Suprapubic skin (tissue), 4 donors: Measurements from ENCODE around the gene ZNF628. TPM values are rescaled to one million over a fixed set of nuclear protein-coding genes. Genes with fewer than 3 reads are reported as not detected.
"Not testable (repeated sequence)": the region's sequence is repeated elsewhere in the genome, so short reads cannot be mapped to it uniquely, and the experiment has no call there.

ENCODE experiments used
- DNase-seq, 2 donors: peaks; one replicate each; pipeline ENCODE4 v3.0.0-alpha.2; 2019; ENCODE audit warnings: low spot score in 2 of 2
- H3K27ac ChIP-seq: fragments of 200-600 bp; sonication (generic); one replicate; pipeline ENCODE4 v1.5.1; 2019
- H3K27me3 ChIP-seq: fragments of 200-600 bp; sonication (generic); one replicate; pipeline ENCODE4 v1.5.1; 2019
- H3K36me3 ChIP-seq: fragments of 200-600 bp; sonication (generic); one replicate; pipeline ENCODE4 v1.5.1; 2019
- H3K4me1 ChIP-seq: fragments of 200-600 bp; sonication (generic); one replicate; pipeline ENCODE4 v1.5.1; 2019
- H3K4me3 ChIP-seq: fragments of 200-600 bp; sonication (generic); one replicate; pipeline ENCODE4 v1.5.1; 2019; ENCODE audit warnings: mild to moderate bottlenecking
- H3K9me3 ChIP-seq: fragments of 200-600 bp; sonication (generic); one replicate; pipeline ENCODE4 v1.5.1; 2019
- CTCF ChIP-seq, 2 donors: fragments of 200-600 bp in 1 of 2; fragments of 450-650 bp in 1 of 2; sonication (generic) in 1 of 2; IDR thresholded peaks; one replicate each; pipeline ENCODE4 v1.5.1; 2016 to 2019; ENCODE audit warnings: antibody characterized with exemption in 2 of 2, mild to moderate bottlenecking in 1 of 2, moderate library complexity in 1 of 2
- EP300 ChIP-seq: sonication (generic); formaldehyde crosslinking; IDR thresholded peaks from one replicate; pipeline ENCODE4 v1.6.1; 2017; ENCODE audit warnings: antibody characterized with exemption
- POLR2A ChIP-seq, 2 donors: fragments of 450-650 bp; IDR thresholded peaks; one replicate each; pipeline ENCODE4 v1.6.1; 2017; ENCODE audit warnings: antibody characterized with exemption in 2 of 2, mild to moderate bottlenecking in 2 of 2, moderate library complexity in 2 of 2
- POLR2AphosphoS5 ChIP-seq, 3 donors: sonication (generic); formaldehyde crosslinking; IDR thresholded peaks; one replicate each; pipeline ENCODE4 v1.6.1; 2017; ENCODE audit warnings: antibody characterized with exemption in 3 of 3
- WGBS: methylation state at CpG from one replicate; pipeline ENCODE4 v1.1.5; 2018; 5-methylcytosine and 5-hydroxymethylcytosine counted together
- total RNA-seq, 4 donors: library from RNA; depleted of rRNA; stranded (reverse); fragments of >200 nt; gene quantifications; one replicate each; pipeline ENCODE4 v1.1.0, GENCODE V29; 2016

The ZNF628 gene
- total RNA-seq, 4 donors from 2014 or later: 17.3 to 22.9 (median 19.8) TPM

GRCh38 chr19:55494172-55494761, 17.9 kb downstream of the ZNF628 start:
- H3K27me3 ChIP-seq: peaks cover 21% of the 10 kb centered on the region
- TF ChIP-seq CTCF (IDR thresholded peaks at IDR 0.05) (no peak), EP300 (no peak), POLR2A (IDR thresholded peaks at IDR 0.05) (no peak), POLR2AphosphoS5 (IDR thresholded peaks at IDR 0.05) (no peak)
- H3K4me1 ChIP-seq: peaks cover 24% of the 10 kb centered on the region
- H3K9me3 ChIP-seq: no peaks in the 10 kb centered on the region
- H3K27ac ChIP-seq: peak overlapping the region; percentile 40
- 33% methylated on average over 10 of the region's 22 CpGs for whole genome bisulfite sequencing
- no peaks in the 10 kb centered on the region for H3K36me3 ChIP-seq
- peak in 1 of 2 donors; percentile 66 for DNase-seq
- H3K4me3 ChIP-seq: peak overlapping the region; percentile 35

DNA sequence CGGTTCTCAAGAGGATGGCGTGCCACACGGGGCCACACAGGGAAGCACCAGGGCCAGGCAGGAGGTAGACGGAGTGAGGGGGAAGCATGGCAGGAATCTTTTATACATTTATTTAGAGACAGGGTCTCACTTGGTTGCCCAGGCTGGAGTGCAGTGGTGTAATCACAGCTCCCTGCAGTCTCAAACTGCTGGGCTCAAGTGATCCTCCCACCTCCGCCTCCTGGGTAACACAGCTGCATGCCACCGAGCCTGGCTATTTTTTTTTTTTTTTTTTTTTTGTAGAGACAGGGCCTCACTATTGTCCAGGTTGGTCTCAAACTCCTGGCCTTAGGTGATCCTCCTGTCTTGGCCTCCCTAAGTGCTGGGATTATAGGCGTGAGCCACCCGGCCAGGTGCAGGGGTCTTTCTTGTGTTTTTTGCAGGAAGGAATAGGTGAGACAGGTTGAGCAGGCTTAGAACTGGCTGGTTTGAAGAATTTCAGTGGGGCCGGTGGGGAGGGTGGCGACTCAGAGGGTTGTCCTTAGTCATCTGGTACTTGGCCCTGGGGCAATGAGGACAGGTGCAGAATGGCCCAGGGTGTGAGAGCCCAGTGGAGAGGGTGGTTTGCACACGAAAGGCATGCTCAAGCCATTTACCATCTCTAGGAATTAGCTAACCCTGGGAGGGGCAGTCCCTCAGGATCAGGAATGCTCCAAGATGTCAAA, 19.4 kb downstream of the ZNF628 start:
- 77% methylated on average over 11 of the region's 11 CpGs for WGBS
- TF ChIP-seq CTCF (IDR thresholded peaks at IDR 0.05): no peak
- Histone ChIP-seq H3K36me3 (no peaks in the 10 kb centered on the region), H3K4me1 (peaks cover 24% of the 10 kb centered on the region), H3K27ac (no peak overlapping the region), H3K9me3 (no peaks in the 10 kb centered on the region), H3K27me3 (peaks cover 21% of the 10 kb centered on the region), H3K4me3 (no peak overlapping the region)
- no peak for DNase-seq

DNA sequence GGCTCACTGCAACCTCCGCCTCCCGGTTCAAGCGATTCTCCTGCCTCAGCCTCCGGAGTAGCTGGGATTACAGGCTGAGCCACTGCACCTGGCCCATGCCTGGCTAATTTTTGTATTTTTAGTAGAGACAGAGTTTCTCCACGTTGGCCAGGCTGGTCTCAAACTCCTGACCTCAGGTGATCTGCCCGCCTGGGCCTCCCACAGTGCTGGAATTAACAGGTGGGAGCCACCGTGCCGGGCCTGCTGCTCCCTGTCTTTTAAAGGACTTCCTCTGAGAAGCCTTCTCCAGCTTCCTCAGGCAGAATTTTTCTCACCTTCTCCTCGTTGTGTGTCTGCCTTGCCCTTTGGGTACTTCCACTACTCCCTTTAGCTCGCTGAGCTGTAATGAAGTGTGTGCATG, 20.4 kb downstream of the ZNF628 start:
- H3K4me3 ChIP-seq, H3K27ac ChIP-seq, DNase-seq, H3K9me3 ChIP-seq, H3K36me3 ChIP-seq: not testable (repeated sequence)
- Histone ChIP-seq H3K27me3 (peaks cover 21% of the 10 kb centered on the region), H3K4me1 (peaks cover 14% of the 10 kb centered on the region)
- WGBS: 87% methylated on average over 10 of the region's 10 CpGs

DNA sequence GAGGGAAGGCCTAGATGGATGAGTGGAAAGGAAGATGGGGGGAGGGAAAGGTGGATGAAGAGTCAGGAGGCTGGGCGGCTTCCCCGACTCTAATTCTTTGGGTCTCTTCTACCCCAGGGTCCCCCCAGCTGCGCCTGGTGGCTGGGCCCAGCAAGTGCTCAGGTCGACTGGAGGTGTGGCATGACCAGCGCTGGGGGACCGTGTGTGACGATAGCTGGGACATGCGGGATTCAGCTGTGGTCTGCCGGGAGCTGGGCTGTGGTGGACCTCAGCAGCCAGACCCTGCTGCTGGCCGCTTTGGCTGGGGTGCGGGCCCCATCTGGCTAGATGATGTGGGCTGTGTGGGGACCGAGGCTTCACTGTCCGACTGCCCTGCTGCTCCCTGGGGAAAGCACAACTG, 21.3 kb downstream of the ZNF628 start:
- peaks cover 5% of the 10 kb centered on the region for H3K4me1 ChIP-seq
- no peak overlapping the region for H3K4me3 ChIP-seq
- H3K27me3 ChIP-seq: peaks cover 19% of the 10 kb centered on the region
- no peak for DNase-seq
- no peak overlapping the region for H3K27ac ChIP-seq
- WGBS: 85% methylated on average over 7 of the region's 13 CpGs
- TF ChIP-seq POLR2AphosphoS5 (IDR thresholded peaks at IDR 0.05): no peak
- TF ChIP-seq EP300: no peak
- TF ChIP-seq POLR2A (IDR thresholded peaks at IDR 0.05): no peak
- TF ChIP-seq CTCF (IDR thresholded peaks at IDR 0.05): no peak
- H3K9me3 ChIP-seq: no peaks in the 10 kb centered on the region
- no peaks in the 10 kb centered on the region for H3K36me3 ChIP-seq

DNA sequence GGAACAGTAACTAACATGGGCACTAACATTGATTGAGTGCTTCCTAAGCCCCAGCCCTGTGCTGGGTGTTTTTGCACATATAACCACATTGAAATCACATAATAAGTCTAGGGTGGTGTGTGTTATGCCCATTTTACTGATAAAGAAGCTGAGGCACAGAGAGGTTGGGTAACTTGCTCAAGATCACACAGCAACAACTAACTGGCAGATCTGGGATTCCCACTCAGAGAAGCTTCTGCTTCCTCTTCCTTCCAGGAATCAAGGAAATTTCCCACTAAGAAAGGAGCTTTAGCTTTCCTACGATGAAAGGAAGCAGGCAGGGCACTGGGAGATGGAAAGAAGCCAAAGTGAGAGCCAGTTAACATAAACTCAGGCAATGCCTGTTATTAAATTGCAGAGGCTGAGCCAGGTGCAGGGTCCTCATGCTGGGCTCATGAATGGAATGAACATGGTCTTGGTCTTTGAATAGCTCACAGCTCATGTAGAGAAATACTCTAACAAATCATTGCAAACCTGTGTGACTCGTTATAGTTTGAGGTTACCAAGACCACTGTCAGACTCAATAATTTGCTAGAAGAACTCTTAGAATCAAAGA, 21.9 kb downstream of the ZNF628 start:
- H3K27ac ChIP-seq: no peak overlapping the region
- WGBS: 49% methylated on average over 2 of the region's 2 CpGs
- no peak for DNase-seq
- H3K4me3 ChIP-seq: no peak overlapping the region
- peaks cover 1% of the 10 kb centered on the region for H3K4me1 ChIP-seq
- TF ChIP-seq POLR2AphosphoS5 (IDR thresholded peaks at IDR 0.05) (no peak), EP300 (no peak), CTCF (IDR thresholded peaks at IDR 0.05) (no peak), POLR2A (IDR thresholded peaks at IDR 0.05) (no peak)
- H3K36me3 ChIP-seq: no peaks in the 10 kb centered on the region
- peaks cover 13% of the 10 kb centered on the region for H3K27me3 ChIP-seq
- H3K9me3 ChIP-seq: no peaks in the 10 kb centered on the region
